H54 (cell line): ENCODE results near the gene FHAD1.

Source experiments
- DNase-seq: peaks from one replicate; pipeline ENCODE4 v3.0.0; 2011; ENCODE audit warnings: low spot score, mixed read lengths; ENCODE audit not compliant: insufficient read length
- FAIRE-seq: peaks from 3 replicates; lab custom pipeline; 2011; peaks lifted over from hg19 to GRCh38; lab: Jason Lieb, UNC
- POLR2A ChIP-seq: IDR thresholded peaks from 2 replicates; pipeline ENCODE4 v1.6.1; 2011; ENCODE audit warnings: low read depth, mild to moderate bottlenecking, low read length

Gene FHAD1

DNA sequence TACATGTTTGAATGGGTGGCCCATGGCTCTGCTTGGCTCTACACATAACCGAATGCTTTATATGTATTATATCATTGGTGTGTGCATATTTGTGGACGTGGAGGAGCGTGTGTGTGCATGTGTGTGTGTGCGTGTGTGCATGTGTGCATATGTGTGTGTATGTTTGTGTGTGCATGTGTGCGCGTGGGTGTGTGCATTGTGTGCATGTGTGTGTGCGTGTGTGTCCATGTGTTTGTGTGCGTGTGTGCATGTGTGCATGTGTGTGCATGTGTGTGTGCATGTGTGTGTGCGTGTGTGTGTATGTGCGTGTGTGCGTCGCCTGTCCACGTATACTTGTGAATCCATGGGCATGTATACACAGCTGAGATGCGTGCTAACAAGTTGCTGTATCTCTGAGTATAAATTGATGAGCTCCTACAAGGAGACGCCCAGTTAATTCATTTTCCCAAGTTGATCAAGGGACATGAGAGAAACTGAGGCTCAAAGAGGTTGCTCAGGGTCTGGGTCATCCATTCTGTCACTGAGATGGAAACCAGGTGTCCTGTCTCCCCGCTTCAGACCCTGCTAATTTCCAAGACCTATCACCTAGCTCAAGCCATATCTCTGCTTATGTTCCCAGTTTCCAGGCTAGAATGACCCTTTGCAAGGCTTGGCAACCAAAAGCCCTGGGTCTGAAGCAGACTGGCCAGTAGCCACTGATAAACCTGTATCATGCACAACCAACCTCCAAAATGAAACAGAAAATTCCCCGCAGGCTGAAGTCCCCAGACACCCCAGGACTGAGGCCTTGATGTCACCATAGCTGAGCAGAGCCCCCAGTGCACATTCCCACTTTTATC, 188.4 kb downstream of the FHAD1 start:
- FAIRE-seq = no peak
- no peak for TF ChIP-seq POLR2A
- DNase-seq = no peak

GRCh38 chr1:15436881-15437442, 189.9 kb downstream of the FHAD1 start:
- no peak for TF ChIP-seq POLR2A
- FAIRE-seq (no peak), DNase-seq (no peak)

DNA sequence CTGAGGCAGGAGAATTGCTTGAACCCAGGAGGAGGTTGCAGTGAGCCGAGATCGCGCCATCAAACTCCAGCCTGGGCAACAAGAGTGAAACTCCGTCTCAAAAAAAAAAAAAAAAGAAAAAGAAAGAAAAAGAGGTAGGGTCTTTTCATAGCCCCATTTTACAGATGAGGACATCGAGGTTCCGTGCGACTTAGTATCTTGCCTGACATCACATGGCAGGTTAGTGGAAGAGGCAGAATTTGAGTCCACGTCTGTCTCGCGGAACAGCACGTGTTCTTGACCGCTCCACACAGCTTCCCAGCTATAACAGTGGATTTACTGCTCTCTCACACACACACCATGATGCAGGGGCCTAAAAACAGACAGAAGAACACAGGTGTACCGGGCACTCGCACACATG, 192.3 kb downstream of the FHAD1 start:
- FAIRE-seq (no peak), DNase-seq (no peak)
- TF ChIP-seq POLR2A = no peak

GRCh38 chr1:15440357-15440756, 193.3 kb downstream of the FHAD1 start:
- no peak for TF ChIP-seq POLR2A
- FAIRE-seq (no peak), DNase-seq (no peak)

- DNase-seq (no peak), FAIRE-seq (no peak)
- no peak for TF ChIP-seq POLR2A
Observed at GRCh38 chr1:15441247-15441646, 194.2 kb downstream of the FHAD1 start.

GRCh38 chr1:15442119-15442518, 195.1 kb downstream of the FHAD1 start:
- FAIRE-seq (no peak), DNase-seq (no peak)
- TF ChIP-seq POLR2A = no peak

GRCh38 chr1:15442759-15443158, 195.7 kb downstream of the FHAD1 start:
- no peak for TF ChIP-seq POLR2A
- DNase-seq (no peak), FAIRE-seq (no peak)

DNA sequence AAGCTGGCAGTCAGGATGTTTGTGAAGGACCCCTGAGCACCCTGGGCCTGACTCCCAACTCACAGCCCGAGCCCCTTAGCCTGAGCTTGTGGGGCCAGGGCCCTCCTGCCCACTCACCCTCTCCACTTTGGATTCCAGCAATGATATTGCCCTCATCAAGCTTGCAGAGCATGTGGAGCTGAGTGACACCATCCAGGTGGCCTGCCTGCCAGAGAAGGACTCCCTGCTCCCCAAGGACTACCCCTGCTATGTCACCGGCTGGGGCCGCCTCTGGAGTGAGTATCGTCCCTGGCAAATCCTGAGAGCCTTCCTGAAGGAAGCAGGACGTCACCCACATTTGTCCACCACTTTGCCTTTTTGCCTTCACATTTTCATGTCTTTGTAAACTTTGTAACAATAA, 196.3 kb downstream of the FHAD1 start:
- FAIRE-seq = no peak
- no peak for TF ChIP-seq POLR2A

DNA sequence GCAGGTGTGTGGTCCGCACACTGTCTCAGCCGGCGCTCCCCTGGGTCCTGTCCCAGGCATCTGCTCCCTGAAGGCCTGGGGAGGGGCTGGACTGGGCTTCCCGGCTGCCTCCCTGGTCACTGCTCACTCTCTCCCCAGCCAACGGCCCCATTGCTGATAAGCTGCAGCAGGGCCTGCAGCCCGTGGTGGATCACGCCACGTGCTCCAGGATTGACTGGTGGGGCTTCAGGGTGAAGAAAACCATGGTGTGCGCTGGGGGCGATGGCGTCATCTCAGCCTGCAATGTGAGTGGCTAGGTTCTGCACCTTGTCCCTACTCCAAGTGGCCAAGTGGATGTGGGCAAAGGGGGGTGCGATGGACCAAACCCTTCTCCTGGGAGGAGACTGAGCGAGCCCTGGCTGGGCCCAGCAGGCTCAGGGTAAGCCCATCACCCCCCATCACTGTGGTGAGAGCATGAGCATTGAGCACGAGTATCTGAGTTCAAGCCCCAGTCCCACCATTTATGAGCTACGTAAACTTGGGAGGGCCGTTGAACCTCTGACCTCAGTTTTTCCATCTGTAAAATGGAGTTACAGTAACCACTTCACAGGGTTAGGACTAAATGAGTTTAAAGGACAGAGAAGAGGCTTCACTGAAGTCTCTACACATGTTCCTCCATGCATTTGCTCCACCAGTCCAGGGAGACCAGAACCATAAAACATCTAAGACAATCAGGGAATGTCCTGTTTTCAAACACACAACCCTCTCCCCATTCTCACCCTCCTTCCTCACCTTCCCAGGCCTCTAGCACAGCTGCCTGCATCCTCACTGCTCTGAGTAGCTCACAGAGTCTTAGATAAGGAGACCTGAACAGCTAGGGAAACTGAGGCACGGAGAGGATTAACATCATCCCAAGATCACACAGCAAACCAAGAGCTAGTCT, 197.7 kb downstream of the FHAD1 start:
- FAIRE-seq = no peak
- no peak for TF ChIP-seq POLR2A
- no peak for DNase-seq

More for the DNA sequence above, 196.3 kb downstream of the FHAD1 start:
- DNase-seq = no peak

DNA sequence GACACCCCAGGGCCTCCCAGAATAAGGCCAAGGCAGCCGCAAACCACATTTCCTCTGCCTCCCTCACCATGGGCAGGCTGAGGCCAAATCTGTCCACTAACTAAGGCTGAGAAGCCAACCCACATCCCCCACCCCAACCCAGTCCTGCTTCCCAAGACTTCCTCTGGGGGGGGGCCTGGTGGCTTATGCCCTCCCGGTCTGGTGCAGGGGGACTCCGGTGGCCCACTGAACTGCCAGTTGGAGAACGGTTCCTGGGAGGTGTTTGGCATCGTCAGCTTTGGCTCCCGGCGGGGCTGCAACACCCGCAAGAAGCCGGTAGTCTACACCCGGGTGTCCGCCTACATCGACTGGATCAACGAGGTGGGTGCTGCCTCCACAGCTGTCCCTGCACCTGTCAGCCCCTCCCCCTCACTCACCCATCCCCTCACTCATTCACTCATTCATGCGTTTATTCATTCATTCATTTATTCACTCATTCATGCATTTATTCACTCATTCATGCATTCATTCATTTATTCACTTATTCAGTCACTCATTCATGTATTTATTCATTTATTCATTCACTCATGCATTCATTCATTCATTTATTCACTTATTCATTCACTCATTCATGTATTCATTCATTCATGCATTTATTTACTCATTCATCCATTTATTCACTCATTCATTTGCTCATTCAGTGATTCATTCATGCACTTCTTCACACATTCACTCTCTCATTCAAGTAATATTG, 198.5 kb downstream of the FHAD1 start:
- DNase-seq (no peak), FAIRE-seq (no peak)
- no peak for TF ChIP-seq POLR2A

GRCh38 chr1:15446212-15446611, 199.2 kb downstream of the FHAD1 start:
- TF ChIP-seq POLR2A = no peak

More at GRCh38 chr1:15446212-15446611, 199.2 kb downstream of the FHAD1 start:
- no peak for DNase-seq
- no peak for FAIRE-seq
